T-helper 1 cell treated with Interleukin-12 subunit alpha and Interleukin-12 subunit beta and Interleukin-4 antibody, amounts not matched to agents 30 μg/mL and 1 μg/mL, for 36 hours (primary cell): ENCODE results near the gene PRSS22.

ENCODE experiments used
- H3K27ac Mint-ChIP-seq: one replicate; pipeline ENCODE4 v1.8.0; 2021; ENCODE audit warnings: mild to moderate bottlenecking, mixed read lengths
- H3K27me3 Mint-ChIP-seq: one replicate; pipeline ENCODE4 v1.8.0; 2021; ENCODE audit warnings: low read depth, mixed read lengths
- H3K36me3 Mint-ChIP-seq: one replicate; pipeline ENCODE4 v1.8.0; 2021; ENCODE audit warnings: low read depth, mixed read lengths
- H3K4me1 Mint-ChIP-seq: one replicate; pipeline ENCODE4 v1.8.0; 2021; ENCODE audit warnings: low read depth, mixed read lengths
- H3K4me3 Mint-ChIP-seq: one replicate; pipeline ENCODE4 v1.8.0; 2021; ENCODE audit warnings: mild to moderate bottlenecking, moderate library complexity, mixed read lengths
- H3K9me3 Mint-ChIP-seq: one replicate; pipeline ENCODE4 v1.8.0; 2021; ENCODE audit warnings: mixed read lengths

Gene PRSS22

GRCh38 chr16:2865651-2866050 is 7.7 kb upstream of the PRSS22 start:
- H3K27me3 Mint-ChIP-seq = peaks cover 17% of the 10 kb centered on the region
- H3K27ac Mint-ChIP-seq = no peak overlapping the region
- H3K4me1 Mint-ChIP-seq = peaks cover 8% of the 10 kb centered on the region
- H3K36me3 Mint-ChIP-seq = no peaks in the 10 kb centered on the region
- H3K4me3 Mint-ChIP-seq = no peak overlapping the region
- peaks cover 5% of the 10 kb centered on the region for H3K9me3 Mint-ChIP-seq

- H3K4me1 Mint-ChIP-seq = peaks cover 3% of the 10 kb centered on the region
- H3K27ac Mint-ChIP-seq = no peak overlapping the region
- H3K4me3 Mint-ChIP-seq = no peak overlapping the region
- H3K9me3 Mint-ChIP-seq = peaks cover 5% of the 10 kb centered on the region
- peaks cover 23% of the 10 kb centered on the region for H3K27me3 Mint-ChIP-seq
- H3K36me3 Mint-ChIP-seq = no peaks in the 10 kb centered on the region
Observed at GRCh38 chr16:2860826-2861567, 3.0 kb upstream of the PRSS22 start.

GRCh38 chr16:2859686-2860265 is 1.8 kb upstream of the PRSS22 start:
- peaks cover under 1% of the 10 kb centered on the region for H3K36me3 Mint-ChIP-seq
- peaks cover 3% of the 10 kb centered on the region for H3K4me1 Mint-ChIP-seq
- peaks cover 18% of the 10 kb centered on the region for H3K27me3 Mint-ChIP-seq
- H3K9me3 Mint-ChIP-seq = peaks cover 6% of the 10 kb centered on the region
- no peak overlapping the region for H3K4me3 Mint-ChIP-seq
- H3K27ac Mint-ChIP-seq = no peak overlapping the region

- no peak overlapping the region for H3K27ac Mint-ChIP-seq
- H3K9me3 Mint-ChIP-seq = peaks cover 14% of the 10 kb centered on the region
- H3K27me3 Mint-ChIP-seq = peaks cover 11% of the 10 kb centered on the region
- no peak overlapping the region for H3K4me3 Mint-ChIP-seq
- H3K4me1 Mint-ChIP-seq = peaks cover 3% of the 10 kb centered on the region
- peaks cover 7% of the 10 kb centered on the region for H3K36me3 Mint-ChIP-seq
Observed at GRCh38 chr16:2858245-2859025, 465 bp upstream of the PRSS22 start.

- H3K27ac Mint-ChIP-seq = no peak overlapping the region
- peaks cover 11% of the 10 kb centered on the region for H3K27me3 Mint-ChIP-seq
- H3K4me3 Mint-ChIP-seq = peak overlapping the region; percentile 35
- peaks cover 14% of the 10 kb centered on the region for H3K9me3 Mint-ChIP-seq
- peaks cover 3% of the 10 kb centered on the region for H3K4me1 Mint-ChIP-seq
- peaks cover 7% of the 10 kb centered on the region for H3K36me3 Mint-ChIP-seq
Observed at GRCh38 chr16:2856686-2857450, 1.1 kb downstream of the PRSS22 start.

- Mint-ChIP-seq H3K4me1 (peaks cover 3% of the 10 kb centered on the region), H3K4me3 (peak overlapping the region; percentile 35), H3K27me3 (peaks cover 11% of the 10 kb centered on the region), H3K36me3 (peaks cover 7% of the 10 kb centered on the region), H3K27ac (no peak overlapping the region), H3K9me3 (peaks cover 12% of the 10 kb centered on the region)
Observed at GRCh38 chr16:2856061-2856670, 1.8 kb downstream of the PRSS22 start.

- Mint-ChIP-seq H3K27me3 (peaks cover 11% of the 10 kb centered on the region), H3K4me1 (peaks cover 3% of the 10 kb centered on the region), H3K36me3 (peaks cover 7% of the 10 kb centered on the region), H3K27ac (no peak overlapping the region), H3K4me3 (no peak overlapping the region), H3K9me3 (peaks cover 10% of the 10 kb centered on the region)
Observed at GRCh38 chr16:2855536-2855935, 2.4 kb downstream of the PRSS22 start.

- no peak overlapping the region for H3K27ac Mint-ChIP-seq
- peaks cover 10% of the 10 kb centered on the region for H3K9me3 Mint-ChIP-seq
- H3K27me3 Mint-ChIP-seq = peaks cover 11% of the 10 kb centered on the region
- no peak overlapping the region for H3K4me3 Mint-ChIP-seq
- peaks cover 7% of the 10 kb centered on the region for H3K36me3 Mint-ChIP-seq
- H3K4me1 Mint-ChIP-seq = peaks cover 3% of the 10 kb centered on the region
Observed at GRCh38 chr16:2854700-2855309, 3.2 kb downstream of the PRSS22 start.

GRCh38 chr16:2853531-2854073 is 4.4 kb downstream of the PRSS22 start:
- H3K4me1 Mint-ChIP-seq = peaks cover 3% of the 10 kb centered on the region
- H3K36me3 Mint-ChIP-seq = peaks cover 7% of the 10 kb centered on the region
- H3K27me3 Mint-ChIP-seq = peaks cover 20% of the 10 kb centered on the region
- no peak overlapping the region for H3K27ac Mint-ChIP-seq
- H3K4me3 Mint-ChIP-seq = no peak overlapping the region
- peaks cover 10% of the 10 kb centered on the region for H3K9me3 Mint-ChIP-seq

- Mint-ChIP-seq H3K4me1 (peaks cover 3% of the 10 kb centered on the region), H3K9me3 (peaks cover 10% of the 10 kb centered on the region), H3K27ac (no peak overlapping the region), H3K27me3 (peaks cover 20% of the 10 kb centered on the region), H3K4me3 (no peak overlapping the region), H3K36me3 (peaks cover 7% of the 10 kb centered on the region)
Observed at GRCh38 chr16:2852731-2853507, 5.1 kb downstream of the PRSS22 start.

- Mint-ChIP-seq H3K27ac (no peak overlapping the region), H3K36me3 (peaks cover 7% of the 10 kb centered on the region), H3K4me1 (no peaks in the 10 kb centered on the region), H3K9me3 (peaks cover 10% of the 10 kb centered on the region), H3K4me3 (no peak overlapping the region), H3K27me3 (peaks cover 16% of the 10 kb centered on the region)
Observed at GRCh38 chr16:2852003-2852730, 5.8 kb downstream of the PRSS22 start.

GRCh38 chr16:2848933-2849725 is 8.8 kb downstream of the PRSS22 start:
- Mint-ChIP-seq H3K27me3 (peaks cover 9% of the 10 kb centered on the region), H3K36me3 (no peaks in the 10 kb centered on the region), H3K4me3 (no peak overlapping the region), H3K27ac (no peak overlapping the region), H3K9me3 (peaks cover 2% of the 10 kb centered on the region), H3K4me1 (peaks cover 3% of the 10 kb centered on the region)
